K562 (cell line): ENCODE data around the gene ACADM. TPM values are rescaled to one million over a fixed set of nuclear protein-coding genes. Genes with fewer than 3 reads are reported as not detected.

Experiments used
- ATF1 ChIP-seq, 2 experiments: fragments of 450-650 bp in 1 of 2; IDR thresholded peaks; 2 replicates each; pipeline ENCODE4 v1.6.1; 2016; ENCODE audit warnings: missing compliant biosample characterization in 1 of 2, missing genetic modification characterization in 1 of 2
- CBFA2T3 ChIP-seq: fragments of 450-650 bp; IDR thresholded peaks from 2 replicates; pipeline ENCODE4 v1.6.1; 2017
- CREB3 ChIP-seq: fragments of 450-650 bp; conservative IDR thresholded peaks from 2 replicates; pipeline ENCODE4 v1.6.1; 2016; ENCODE audit warnings: missing genetic modification characterization, low read depth, mild to moderate bottlenecking, missing compliant biosample characterization, moderate library complexity
- HBP1 ChIP-seq: fragments of 450-650 bp; formaldehyde crosslinking; IDR thresholded peaks from 2 replicates; pipeline ENCODE4 v1.4.0; 2022; ENCODE audit warnings: missing genetic modification characterization
- HDAC3 ChIP-seq: fragments of 450-650 bp; IDR thresholded peaks from 2 replicates; pipeline ENCODE4 v1.6.1; 2018; ENCODE audit warnings: borderline replicate concordance, mild to moderate bottlenecking, moderate library complexity; ENCODE audit not compliant: partially characterized antibody
- IRF2 ChIP-seq: sonication (generic); formaldehyde crosslinking; IDR thresholded peaks from 2 replicates; pipeline ENCODE4 v1.8.1; 2022; ENCODE audit warnings: mild to moderate bottlenecking, missing genetic modification reagents
- MAFG ChIP-seq: fragments of 450-650 bp; conservative IDR thresholded peaks from 2 replicates; pipeline ENCODE4 v1.6.1; 2016; ENCODE audit warnings: missing genetic modification characterization, missing compliant biosample characterization
- RBM17 ChIP-seq: fragments of 200-400 bp; formaldehyde crosslinking; IDR thresholded peaks from 2 replicates; pipeline ENCODE4 v1.6.1; 2017; ENCODE audit warnings: low read depth, mild to moderate bottlenecking, low read length, borderline replicate concordance
- U2AF1 ChIP-seq: fragments of 200-400 bp; formaldehyde crosslinking; optimal IDR thresholded peaks from 2 replicates; pipeline ENCODE3; 2017; ENCODE audit warnings: mild to moderate bottlenecking, low read depth, low read length, moderate library complexity
- ZNF23 ChIP-seq: fragments of 250-450 bp; sonication (Bioruptor Pico); IDR thresholded peaks from 2 replicates; pipeline ENCODE4 v1.4.0; 2020; ENCODE audit warnings: mild to moderate bottlenecking
- ZSCAN32 ChIP-seq: fragments of 450-650 bp; formaldehyde crosslinking; IDR thresholded peaks from 2 replicates; pipeline ENCODE4 v1.4.0; 2020; ENCODE audit warnings: mild to moderate bottlenecking, moderate library complexity
- polyA plus RNA-seq, 8 experiments: library from polyadenylated mRNA; depleted of rRNA in 4 of 8; stranded (reverse) in 5 of 8; unstranded in 3 of 8; fragments of >200 nt; fragmentation: Nextera tagmentation in 2 of 8; fragmentation: Illumina TruSeq in 1 of 8; extraction: Ambion mirVana in 2 of 8; extraction: Trizol in 1 of 8; gene quantifications; 2 replicates each; pipeline versions ENCODE4 v1.2.1 to v1.2.3, GENCODE V29; 2011 to 2014; ENCODE audit warnings: inconsistent platforms in 1 of 8, missing spikeins in 1 of 8
- total RNA-seq, 7 experiments: library from RNA; depleted of rRNA in 6 of 7; stranded (reverse); fragments of >200 nt in 6 of 7; fragmentation: Illumina TruSeq in 2 of 7; extraction: Trizol in 2 of 7; gene quantifications; 2 replicates each; pipeline versions ENCODE4 v1.2.1 to v1.2.3, GENCODE V29; 2011 to 2021; ENCODE audit warnings: low replicate concordance in 1 of 7
- TF ChIP-seq, protein P1 (sequence below): fragments of 450-650 bp; IDR thresholded peaks from 2 replicates; pipeline ENCODE4 v1.6.1; 2016; ENCODE audit warnings: low read depth, mild to moderate bottlenecking, moderate library complexity
- TF ChIP-seq, protein P2 (sequence below): fragments of 450-650 bp; IDR thresholded peaks from 2 replicates; pipeline ENCODE4 v1.6.1; 2016; ENCODE audit warnings: missing biosample characterization, missing genetic modification characterization
- TF ChIP-seq, protein P3 (sequence below), 2 experiments: fragments of 450-650 bp; IDR thresholded peaks; 2 replicates each; pipeline ENCODE4 v1.6.1; 2018; ENCODE audit warnings: mild to moderate bottlenecking in 2 of 2, low read depth in 1 of 2; ENCODE audit not compliant: partially characterized antibody in 2 of 2
- TF ChIP-seq, protein P4 (sequence below): fragments of 450-650 bp; conservative IDR thresholded peaks from 2 replicates; pipeline ENCODE4 v1.6.1; 2016; ENCODE audit warnings: missing genetic modification characterization, low read depth, mild to moderate bottlenecking, control low read depth, missing compliant biosample characterization

ACADM gene
- total and polyA plus RNA-seq, 9 of the 15 experiments (the other 6 are each of a cell fraction or from before 2014, with no cell fraction given): 82.5 to 156 (median 123) TPM

DNA sequence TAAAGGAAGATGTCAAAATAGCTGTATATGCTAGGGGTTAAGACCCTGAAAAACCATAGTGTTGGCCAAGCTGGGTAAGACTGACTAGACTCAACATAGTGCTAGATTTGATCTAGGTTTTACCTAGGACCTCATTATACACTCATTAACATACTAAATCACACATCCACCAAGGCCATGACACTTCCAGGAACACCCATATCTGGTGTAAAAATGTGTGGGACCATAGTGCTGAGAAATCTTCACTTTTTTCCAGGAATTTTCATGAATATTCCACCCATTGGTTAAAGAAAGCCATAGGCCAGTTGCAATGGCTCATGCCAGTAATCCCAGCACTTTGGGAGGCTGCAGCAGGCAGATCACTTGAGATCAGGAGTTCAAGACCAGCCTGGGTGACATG lies 34.0 kb upstream of the ACADM start (continued):
- TF ChIP-seq, protein P1, sequence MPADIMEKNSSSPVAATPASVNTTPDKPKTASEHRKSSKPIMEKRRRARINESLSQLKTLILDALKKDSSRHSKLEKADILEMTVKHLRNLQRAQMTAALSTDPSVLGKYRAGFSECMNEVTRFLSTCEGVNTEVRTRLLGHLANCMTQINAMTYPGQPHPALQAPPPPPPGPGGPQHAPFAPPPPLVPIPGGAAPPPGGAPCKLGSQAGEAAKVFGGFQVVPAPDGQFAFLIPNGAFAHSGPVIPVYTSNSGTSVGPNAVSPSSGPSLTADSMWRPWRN: peak; percentile 44; the same call in 1 of the 2 replicates
- TF ChIP-seq MAFG (tag) (no peak), HDAC3 (peak; percentile 68), RBM17 (no peak), ZSCAN32 (CRISPR knock-in tag) (no peak), CREB3 (tag) (no peak), HBP1 (no peak), ZNF23 (no peak), IRF2 (CRISPR knock-in tag) (no peak), ATF1 (CRISPR knock-in tag; IDR thresholded peaks at IDR 0.05) (no peak), ATF1 (tag; IDR thresholded peaks at IDR 0.05) (no peak), CBFA2T3 (peak; percentile 56), U2AF1 (no peak)
- TF ChIP-seq, protein P2, sequence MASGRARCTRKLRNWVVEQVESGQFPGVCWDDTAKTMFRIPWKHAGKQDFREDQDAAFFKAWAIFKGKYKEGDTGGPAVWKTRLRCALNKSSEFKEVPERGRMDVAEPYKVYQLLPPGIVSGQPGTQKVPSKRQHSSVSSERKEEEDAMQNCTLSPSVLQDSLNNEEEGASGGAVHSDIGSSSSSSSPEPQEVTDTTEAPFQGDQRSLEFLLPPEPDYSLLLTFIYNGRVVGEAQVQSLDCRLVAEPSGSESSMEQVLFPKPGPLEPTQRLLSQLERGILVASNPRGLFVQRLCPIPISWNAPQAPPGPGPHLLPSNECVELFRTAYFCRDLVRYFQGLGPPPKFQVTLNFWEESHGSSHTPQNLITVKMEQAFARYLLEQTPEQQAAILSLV: no peak
- TF ChIP-seq, protein P3, sequence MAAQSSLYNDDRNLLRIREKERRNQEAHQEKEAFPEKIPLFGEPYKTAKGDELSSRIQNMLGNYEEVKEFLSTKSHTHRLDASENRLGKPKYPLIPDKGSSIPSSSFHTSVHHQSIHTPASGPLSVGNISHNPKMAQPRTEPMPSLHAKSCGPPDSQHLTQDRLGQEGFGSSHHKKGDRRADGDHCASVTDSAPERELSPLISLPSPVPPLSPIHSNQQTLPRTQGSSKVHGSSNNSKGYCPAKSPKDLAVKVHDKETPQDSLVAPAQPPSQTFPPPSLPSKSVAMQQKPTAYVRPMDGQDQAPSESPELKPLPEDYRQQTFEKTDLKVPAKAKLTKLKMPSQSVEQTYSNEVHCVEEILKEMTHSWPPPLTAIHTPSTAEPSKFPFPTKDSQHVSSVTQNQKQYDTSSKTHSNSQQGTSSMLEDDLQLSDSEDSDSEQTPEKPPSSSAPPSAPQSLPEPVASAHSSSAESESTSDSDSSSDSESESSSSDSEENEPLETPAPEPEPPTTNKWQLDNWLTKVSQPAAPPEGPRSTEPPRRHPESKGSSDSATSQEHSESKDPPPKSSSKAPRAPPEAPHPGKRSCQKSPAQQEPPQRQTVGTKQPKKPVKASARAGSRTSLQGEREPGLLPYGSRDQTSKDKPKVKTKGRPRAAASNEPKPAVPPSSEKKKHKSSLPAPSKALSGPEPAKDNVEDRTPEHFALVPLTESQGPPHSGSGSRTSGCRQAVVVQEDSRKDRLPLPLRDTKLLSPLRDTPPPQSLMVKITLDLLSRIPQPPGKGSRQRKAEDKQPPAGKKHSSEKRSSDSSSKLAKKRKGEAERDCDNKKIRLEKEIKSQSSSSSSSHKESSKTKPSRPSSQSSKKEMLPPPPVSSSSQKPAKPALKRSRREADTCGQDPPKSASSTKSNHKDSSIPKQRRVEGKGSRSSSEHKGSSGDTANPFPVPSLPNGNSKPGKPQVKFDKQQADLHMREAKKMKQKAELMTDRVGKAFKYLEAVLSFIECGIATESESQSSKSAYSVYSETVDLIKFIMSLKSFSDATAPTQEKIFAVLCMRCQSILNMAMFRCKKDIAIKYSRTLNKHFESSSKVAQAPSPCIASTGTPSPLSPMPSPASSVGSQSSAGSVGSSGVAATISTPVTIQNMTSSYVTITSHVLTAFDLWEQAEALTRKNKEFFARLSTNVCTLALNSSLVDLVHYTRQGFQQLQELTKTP (IDR thresholded peaks at IDR 0.05; ENCODE audit: low read depth in 1 of 2, partially characterized antibody in 2 of 2): no peak
- TF ChIP-seq, protein P4, sequence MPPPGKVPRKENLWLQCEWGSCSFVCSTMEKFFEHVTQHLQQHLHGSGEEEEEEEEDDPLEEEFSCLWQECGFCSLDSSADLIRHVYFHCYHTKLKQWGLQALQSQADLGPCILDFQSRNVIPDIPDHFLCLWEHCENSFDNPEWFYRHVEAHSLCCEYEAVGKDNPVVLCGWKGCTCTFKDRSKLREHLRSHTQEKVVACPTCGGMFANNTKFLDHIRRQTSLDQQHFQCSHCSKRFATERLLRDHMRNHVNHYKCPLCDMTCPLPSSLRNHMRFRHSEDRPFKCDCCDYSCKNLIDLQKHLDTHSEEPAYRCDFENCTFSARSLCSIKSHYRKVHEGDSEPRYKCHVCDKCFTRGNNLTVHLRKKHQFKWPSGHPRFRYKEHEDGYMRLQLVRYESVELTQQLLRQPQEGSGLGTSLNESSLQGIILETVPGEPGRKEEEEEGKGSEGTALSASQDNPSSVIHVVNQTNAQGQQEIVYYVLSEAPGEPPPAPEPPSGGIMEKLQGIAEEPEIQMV (tag): no peak
